OCI-LY7 (cell line): ENCODE measurements around the gene EFNA4. TPM values are rescaled to one million over a fixed set of nuclear protein-coding genes. Genes with fewer than 3 reads are reported as not detected.

Experiments used
- BruUV-seq: library from RNA; stranded (reverse); fragments of 400-500 nt; replicated peaks from 2 replicates; lab custom pipeline; 2021; lab: Mats Ljungman, UMichigan
- CTCF ChIA-PET: fragments of 300-600 bp; sonication (Branson Sonifier 250); formaldehyde crosslinking; loops from one replicate; lab custom pipeline; 2022; ENCODE audit warnings: antibody characterized with exemption; ENCODE audit not compliant: unreplicated experiment; lab: Charles Lee
- POLR2A ChIA-PET: fragments of 300-600 bp; sonication (Branson Sonifier 250); formaldehyde crosslinking; loops from one replicate; lab custom pipeline; 2022; ENCODE audit warnings: antibody characterized with exemption; lab: Charles Lee
- DNase-seq: peaks from one replicate; pipeline ENCODE4 v3.0.0-alpha.2; 2015; ENCODE audit warnings: low spot score
- H2AFZ ChIP-seq: fragments of 200-600 bp; sonication (generic), shearing (Covaris generic); 2 replicates; pipeline ENCODE4 v1.6.1; 2014; ENCODE audit warnings: mild to moderate bottlenecking, antibody characterized with exemption, low read length, moderate library complexity
- H3K27ac ChIP-seq: fragments of 200-600 bp; sonication (generic); 2 replicates; pipeline ENCODE4 v1.5.1; 2014; ENCODE audit warnings: mixed run types, low read depth, mild to moderate bottlenecking, moderate library complexity, low read length, inconsistent platforms; ENCODE audit not compliant: poor library complexity, severe bottlenecking
- H3K36me3 ChIP-seq: fragments of 200-600 bp; sonication (generic); 2 replicates; pipeline ENCODE4 v1.6.1; 2014; ENCODE audit warnings: mild to moderate bottlenecking, antibody characterized with exemption, low read length, moderate library complexity, mixed read lengths; ENCODE audit not compliant: insufficient read depth
- H3K4me1 ChIP-seq: fragments of 200-600 bp; sonication (generic); 2 replicates; pipeline ENCODE4 v1.5.1; 2014; ENCODE audit warnings: mild to moderate bottlenecking, low read length; ENCODE audit not compliant: insufficient read depth, poor library complexity, severe bottlenecking
- H3K4me2 ChIP-seq: fragments of 200-600 bp; sonication (generic); 2 replicates; pipeline ENCODE4 v1.6.1; 2014; ENCODE audit warnings: mild to moderate bottlenecking, low read length
- H3K4me3 ChIP-seq: fragments of 200-600 bp; sonication (generic); 2 replicates; pipeline ENCODE4 v1.5.1; 2014; ENCODE audit warnings: mild to moderate bottlenecking, low read depth, low read length; ENCODE audit not compliant: poor library complexity, severe bottlenecking
- H3K79me2 ChIP-seq: fragments of 200-600 bp; sonication (generic); 2 replicates; pipeline ENCODE4 v1.6.1; 2016; ENCODE audit warnings: low read depth, mild to moderate bottlenecking, low read length, moderate library complexity, mixed read lengths; ENCODE audit not compliant: insufficient read depth
- H3K9me2 ChIP-seq: fragments of 200-600 bp; sonication (generic); 2 replicates; pipeline ENCODE4 v1.6.1; 2016; ENCODE audit warnings: mild to moderate bottlenecking, low read length, mixed read lengths; ENCODE audit not compliant: insufficient read depth
- H3K9me3 ChIP-seq: fragments of 200-600 bp; sonication (generic); 2 replicates; pipeline ENCODE4 v1.6.1; 2014; ENCODE audit warnings: mild to moderate bottlenecking, mixed run types, low read length, mixed read lengths
- H4K20me1 ChIP-seq: fragments of 200-600 bp; sonication (generic); 2 replicates; pipeline ENCODE4 v1.6.1; 2014; ENCODE audit warnings: mild to moderate bottlenecking, antibody characterized with exemption, low read length, moderate library complexity, mixed read lengths; ENCODE audit not compliant: insufficient read depth
- EZH2phosphoT487 ChIP-seq: fragments of 200-600 bp; sonication (generic); IDR thresholded peaks from 2 replicates; pipeline ENCODE4 v1.6.1; 2018; ENCODE audit warnings: low read depth, borderline replicate concordance, mild to moderate bottlenecking, mixed run types, antibody characterized with exemption, low read length, moderate library complexity, mixed read lengths
- intact Hi-C: fragments of 100-400 bp; cut with micrococcal nuclease; formaldehyde crosslinking; loops from one replicate; pipeline ENCODE4 v1.10.0; 2022; ENCODE audit not compliant: unreplicated experiment
- total RNA-seq, 2 experiments: library from RNA; depleted of rRNA in 1 of 2; stranded (reverse); fragments of >200 nt in 1 of 2; shearing (Covaris generic) in 1 of 2; gene quantifications; 2 replicates each; pipeline ENCODE4 v1.2.3, GENCODE V29; 2014 to 2022
- TF ChIP-seq, protein P1 (sequence below): fragments of 200-600 bp; sonication (generic); conservative IDR thresholded peaks from 2 replicates; pipeline ENCODE4 v1.5.1; 2014; ENCODE audit warnings: mild to moderate bottlenecking, antibody characterized with exemption, low read length, moderate library complexity, mixed read lengths

The EFNA4 gene
- total RNA-seq, 2 experiments from 2014 or later: 9.0 to 10.5 TPM

DNA sequence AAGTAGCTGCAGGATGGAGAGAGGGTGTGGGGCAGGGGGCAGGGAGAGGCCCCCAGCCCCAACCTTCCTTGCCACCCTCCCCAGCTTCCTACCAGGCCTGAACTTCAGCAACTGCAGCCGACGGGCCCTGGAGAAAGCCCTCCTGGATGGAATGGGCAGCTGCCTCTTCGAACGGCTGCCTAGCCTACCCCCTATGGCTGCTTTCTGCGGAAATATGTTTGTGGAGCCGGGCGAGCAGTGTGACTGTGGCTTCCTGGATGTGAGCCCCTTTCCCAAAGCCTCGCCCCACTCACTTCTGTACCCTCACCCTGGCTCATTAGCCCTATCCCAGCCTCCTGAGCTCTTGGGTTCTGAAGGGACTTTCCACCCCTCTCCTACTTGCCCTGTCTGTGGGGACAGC, 6.4 kb upstream of the EFNA4 start:
- Histone ChIP-seq H2AFZ (no peak overlapping the region), H3K27ac (no peak overlapping the region), H4K20me1 (no peaks in the 10 kb centered on the region), H3K9me3 (no peaks in the 10 kb centered on the region), H3K36me3 (peaks cover 18% of the 10 kb centered on the region; the same call in 1 of the 2 replicates), H3K9me2 (no peaks in the 10 kb centered on the region), H3K4me2 (no peak overlapping the region), H3K4me3 (no peak overlapping the region), H3K79me2 (no peaks in the 10 kb centered on the region), H3K4me1 (peaks cover 27% of the 10 kb centered on the region)
- ChIA-PET CTCF (interaction anchor here (1.0 kb wide), 2 partner anchors 13 to 103 kb away, joined by 3 read pairs; no protein-coding TSS in a partner anchor), POLR2A (interaction anchor here (1.0 kb wide), 1 partner anchor 101 kb away, joined by 3 read pairs; the partner anchor contains the start of gene PBXIP1)
- DNase-seq: no peak
- TF ChIP-seq, protein P1, sequence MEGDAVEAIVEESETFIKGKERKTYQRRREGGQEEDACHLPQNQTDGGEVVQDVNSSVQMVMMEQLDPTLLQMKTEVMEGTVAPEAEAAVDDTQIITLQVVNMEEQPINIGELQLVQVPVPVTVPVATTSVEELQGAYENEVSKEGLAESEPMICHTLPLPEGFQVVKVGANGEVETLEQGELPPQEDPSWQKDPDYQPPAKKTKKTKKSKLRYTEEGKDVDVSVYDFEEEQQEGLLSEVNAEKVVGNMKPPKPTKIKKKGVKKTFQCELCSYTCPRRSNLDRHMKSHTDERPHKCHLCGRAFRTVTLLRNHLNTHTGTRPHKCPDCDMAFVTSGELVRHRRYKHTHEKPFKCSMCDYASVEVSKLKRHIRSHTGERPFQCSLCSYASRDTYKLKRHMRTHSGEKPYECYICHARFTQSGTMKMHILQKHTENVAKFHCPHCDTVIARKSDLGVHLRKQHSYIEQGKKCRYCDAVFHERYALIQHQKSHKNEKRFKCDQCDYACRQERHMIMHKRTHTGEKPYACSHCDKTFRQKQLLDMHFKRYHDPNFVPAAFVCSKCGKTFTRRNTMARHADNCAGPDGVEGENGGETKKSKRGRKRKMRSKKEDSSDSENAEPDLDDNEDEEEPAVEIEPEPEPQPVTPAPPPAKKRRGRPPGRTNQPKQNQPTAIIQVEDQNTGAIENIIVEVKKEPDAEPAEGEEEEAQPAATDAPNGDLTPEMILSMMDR: no peak
- no peak for TF ChIP-seq EZH2phosphoT487
- BruUV-seq: no TSS peak
- intact Hi-C loops: no loop called here

DNA sequence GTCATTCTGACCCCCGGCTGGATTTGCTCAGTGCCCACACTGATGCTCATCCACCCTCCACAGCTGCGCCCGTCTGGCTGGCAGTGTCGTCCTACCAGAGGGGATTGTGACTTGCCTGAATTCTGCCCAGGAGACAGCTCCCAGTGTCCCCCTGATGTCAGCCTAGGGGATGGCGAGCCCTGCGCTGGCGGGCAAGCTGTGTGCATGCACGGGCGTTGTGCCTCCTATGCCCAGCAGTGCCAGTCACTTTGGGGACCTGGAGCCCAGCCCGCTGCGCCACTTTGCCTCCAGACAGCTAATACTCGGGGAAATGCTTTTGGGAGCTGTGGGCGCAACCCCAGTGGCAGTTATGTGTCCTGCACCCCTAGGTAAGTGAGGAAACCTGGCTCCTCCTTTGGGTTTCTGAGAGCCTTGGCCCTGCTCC, 5.7 kb upstream of the EFNA4 start:
- Histone ChIP-seq H3K9me2 (no peaks in the 10 kb centered on the region), H3K36me3 (peaks cover 18% of the 10 kb centered on the region; the same call in 1 of the 2 replicates), H3K4me1 (peaks cover 27% of the 10 kb centered on the region), H3K9me3 (no peaks in the 10 kb centered on the region), H4K20me1 (no peaks in the 10 kb centered on the region), H3K79me2 (no peaks in the 10 kb centered on the region), H3K4me3 (no peak overlapping the region), H3K4me2 (no peak overlapping the region), H2AFZ (no peak overlapping the region), H3K27ac (no peak overlapping the region)
- BruUV-seq: no TSS peak
- DNase-seq: no peak
- ChIA-PET POLR2A (no interaction called here), CTCF (interaction anchor here (1.0 kb wide), 2 partner anchors 13 to 104 kb away, joined by 3 read pairs; no protein-coding TSS in a partner anchor)
- intact Hi-C loops: no loop called here
- no peak for TF ChIP-seq EZH2phosphoT487
- TF ChIP-seq, protein P1: no peak; the same call in 1 of the 2 replicates

DNA sequence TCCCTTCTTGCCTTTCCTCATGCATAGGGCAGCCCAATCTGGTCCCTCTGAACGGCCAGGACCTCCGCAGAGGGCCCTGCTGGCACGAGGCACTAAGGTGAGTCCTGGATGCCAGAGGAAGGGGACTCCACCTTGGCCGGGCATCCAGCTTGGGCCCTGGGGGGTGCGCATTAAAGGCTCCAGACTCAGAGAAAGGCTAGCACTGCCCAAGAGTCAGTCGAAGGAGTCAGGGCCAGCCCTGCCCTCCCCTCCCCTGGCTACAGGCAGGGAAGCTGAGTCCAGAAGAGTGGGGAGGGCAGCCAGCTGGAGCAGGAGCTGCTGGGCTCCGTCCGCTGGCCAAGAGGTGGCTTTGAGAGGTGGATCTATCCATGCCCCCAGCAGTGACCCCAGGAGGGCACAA, 2.8 kb upstream of the EFNA4 start:
- no peak overlapping the region for H3K27ac ChIP-seq
- H4K20me1 ChIP-seq: no peaks in the 10 kb centered on the region
- no peak overlapping the region for H3K4me2 ChIP-seq
- H3K9me3 ChIP-seq: no peaks in the 10 kb centered on the region
- H3K79me2 ChIP-seq: peaks cover 7% of the 10 kb centered on the region; the same call in 1 of the 2 replicates
- peaks cover 32% of the 10 kb centered on the region for H3K4me1 ChIP-seq
- TF ChIP-seq EZH2phosphoT487: no peak
- TF ChIP-seq, protein P1: no peak
- H3K9me2 ChIP-seq: no peaks in the 10 kb centered on the region
- ChIA-PET CTCF (interaction anchor here (0.5 to 1.5 kb wide), 2 partner anchors 8 to 170 kb away, joined by 4 to 5 read pairs; no protein-coding TSS in a partner anchor), POLR2A (interaction anchor here (1.0 kb wide), 1 partner anchor 8 kb away, joined by 6 read pairs; no protein-coding TSS in a partner anchor)
- H2AFZ ChIP-seq: no peak overlapping the region
- intact Hi-C loops: loop anchor here (2.0 to 5.0 kb wide), 7 partner anchors 16 to 502 kb away; partner anchors contain the start of genes ADAR, FLAD1, PYGO2 and UBE2Q1
- peaks cover 18% of the 10 kb centered on the region; the same call in 1 of the 2 replicates for H3K36me3 ChIP-seq
- DNase-seq: no peak
- H3K4me3 ChIP-seq: no peak overlapping the region
- BruUV-seq: no TSS peak
